OCI-LY7 (cell line): Measurements from ENCODE around the gene ACTBL2. TPM values are rescaled to one million over a fixed set of nuclear protein-coding genes. Genes with fewer than 3 reads are reported as not detected.

Experiments used
- BruUV-seq: library from RNA; stranded (reverse); fragments of 400-500 nt; replicated peaks from 2 replicates; lab custom pipeline; 2021; lab: Mats Ljungman, UMichigan
- CTCF ChIA-PET: fragments of 300-600 bp; sonication (Branson Sonifier 250); formaldehyde crosslinking; loops from one replicate; lab custom pipeline; 2022; ENCODE audit warnings: antibody characterized with exemption; ENCODE audit not compliant: unreplicated experiment; lab: Charles Lee
- POLR2A ChIA-PET: fragments of 300-600 bp; sonication (Branson Sonifier 250); formaldehyde crosslinking; loops from one replicate; lab custom pipeline; 2022; ENCODE audit warnings: antibody characterized with exemption; lab: Charles Lee
- DNase-seq: peaks from one replicate; pipeline ENCODE4 v3.0.0-alpha.2; 2015; ENCODE audit warnings: low spot score
- H2AFZ ChIP-seq: fragments of 200-600 bp; sonication (generic), shearing (Covaris generic); 2 replicates; pipeline ENCODE4 v1.6.1; 2014; ENCODE audit warnings: mild to moderate bottlenecking, antibody characterized with exemption, low read length, moderate library complexity
- H3K27ac ChIP-seq: fragments of 200-600 bp; sonication (generic); 2 replicates; pipeline ENCODE4 v1.5.1; 2014; ENCODE audit warnings: mixed run types, low read depth, mild to moderate bottlenecking, moderate library complexity, low read length, inconsistent platforms; ENCODE audit not compliant: poor library complexity, severe bottlenecking
- H3K36me3 ChIP-seq: fragments of 200-600 bp; sonication (generic); 2 replicates; pipeline ENCODE4 v1.6.1; 2014; ENCODE audit warnings: mild to moderate bottlenecking, antibody characterized with exemption, low read length, moderate library complexity, mixed read lengths; ENCODE audit not compliant: insufficient read depth
- H3K4me1 ChIP-seq: fragments of 200-600 bp; sonication (generic); 2 replicates; pipeline ENCODE4 v1.5.1; 2014; ENCODE audit warnings: mild to moderate bottlenecking, low read length; ENCODE audit not compliant: insufficient read depth, poor library complexity, severe bottlenecking
- H3K4me2 ChIP-seq: fragments of 200-600 bp; sonication (generic); 2 replicates; pipeline ENCODE4 v1.6.1; 2014; ENCODE audit warnings: mild to moderate bottlenecking, low read length
- H3K4me3 ChIP-seq: fragments of 200-600 bp; sonication (generic); 2 replicates; pipeline ENCODE4 v1.5.1; 2014; ENCODE audit warnings: mild to moderate bottlenecking, low read depth, low read length; ENCODE audit not compliant: poor library complexity, severe bottlenecking
- H3K79me2 ChIP-seq: fragments of 200-600 bp; sonication (generic); 2 replicates; pipeline ENCODE4 v1.6.1; 2016; ENCODE audit warnings: low read depth, mild to moderate bottlenecking, low read length, moderate library complexity, mixed read lengths; ENCODE audit not compliant: insufficient read depth
- H3K9me2 ChIP-seq: fragments of 200-600 bp; sonication (generic); 2 replicates; pipeline ENCODE4 v1.6.1; 2016; ENCODE audit warnings: mild to moderate bottlenecking, low read length, mixed read lengths; ENCODE audit not compliant: insufficient read depth
- H3K9me3 ChIP-seq: fragments of 200-600 bp; sonication (generic); 2 replicates; pipeline ENCODE4 v1.6.1; 2014; ENCODE audit warnings: mild to moderate bottlenecking, mixed run types, low read length, mixed read lengths
- H4K20me1 ChIP-seq: fragments of 200-600 bp; sonication (generic); 2 replicates; pipeline ENCODE4 v1.6.1; 2014; ENCODE audit warnings: mild to moderate bottlenecking, antibody characterized with exemption, low read length, moderate library complexity, mixed read lengths; ENCODE audit not compliant: insufficient read depth
- CTCF ChIP-seq: fragments of 200-600 bp; sonication (generic); conservative IDR thresholded peaks from 2 replicates; pipeline ENCODE4 v1.5.1; 2014; ENCODE audit warnings: mild to moderate bottlenecking, antibody characterized with exemption, low read length, moderate library complexity, mixed read lengths
- EZH2phosphoT487 ChIP-seq: fragments of 200-600 bp; sonication (generic); IDR thresholded peaks from 2 replicates; pipeline ENCODE4 v1.6.1; 2018; ENCODE audit warnings: low read depth, borderline replicate concordance, mild to moderate bottlenecking, mixed run types, antibody characterized with exemption, low read length, moderate library complexity, mixed read lengths
- intact Hi-C: fragments of 100-400 bp; cut with micrococcal nuclease; formaldehyde crosslinking; loops from one replicate; pipeline ENCODE4 v1.10.0; 2022; ENCODE audit not compliant: unreplicated experiment
- total RNA-seq, 2 experiments: library from RNA; depleted of rRNA in 1 of 2; stranded (reverse); fragments of >200 nt in 1 of 2; shearing (Covaris generic) in 1 of 2; gene quantifications; 2 replicates each; pipeline ENCODE4 v1.2.3, GENCODE V29; 2014 to 2022

ACTBL2 gene
- total RNA-seq, 2 experiments from 2014 or later = not detected

- Histone ChIP-seq H3K4me1 (no peaks in the 10 kb centered on the region), H4K20me1 (no peaks in the 10 kb centered on the region), H3K4me3 (no peak overlapping the region), H2AFZ (no peak overlapping the region), H3K79me2 (no peaks in the 10 kb centered on the region), H3K9me2 (no peaks in the 10 kb centered on the region), H3K4me2 (no peak overlapping the region), H3K27ac (no peak overlapping the region), H3K9me3 (no peaks in the 10 kb centered on the region), H3K36me3 (no peaks in the 10 kb centered on the region)
- BruUV-seq = no TSS peak
- CTCF ChIA-PET = no interaction called here
- POLR2A ChIA-PET = no interaction called here
- intact Hi-C loops = loop anchor here (10.0 kb wide), 1 partner anchor 970 kb away; the partner anchor contains the start of gene PLK2
- no peak for TF ChIP-seq EZH2phosphoT487
- TF ChIP-seq CTCF = no peak
- DNase-seq = no peak
Measured at GRCh38 chr5:57494104-57495098, 11.8 kb upstream of the ACTBL2 start.

- no peaks in the 10 kb centered on the region for H4K20me1 ChIP-seq
- no peak overlapping the region for H2AFZ ChIP-seq
- no peaks in the 10 kb centered on the region for H3K4me1 ChIP-seq
- H3K9me2 ChIP-seq = no peaks in the 10 kb centered on the region
- no TSS peak for BruUV-seq
- no peak for TF ChIP-seq CTCF
- TF ChIP-seq EZH2phosphoT487 = no peak
- no peaks in the 10 kb centered on the region for H3K9me3 ChIP-seq
- no peak overlapping the region for H3K4me2 ChIP-seq
- H3K4me3 ChIP-seq = no peak overlapping the region
- H3K36me3 ChIP-seq = no peaks in the 10 kb centered on the region
- POLR2A ChIA-PET = no interaction called here
- no peak for DNase-seq
- intact Hi-C loops = loop anchor here (10.0 kb wide), 1 partner anchor 972 kb away; the partner anchor contains the start of gene PLK2
- CTCF ChIA-PET = no interaction called here
- H3K27ac ChIP-seq = no peak overlapping the region
- no peaks in the 10 kb centered on the region for H3K79me2 ChIP-seq
Measured at GRCh38 chr5:57493034-57493433, 10.4 kb upstream of the ACTBL2 start.

GRCh38 chr5:57492632-57493031, 10.0 kb upstream of the ACTBL2 start:
- Histone ChIP-seq H3K36me3 (no peaks in the 10 kb centered on the region), H3K4me1 (no peaks in the 10 kb centered on the region), H3K79me2 (no peaks in the 10 kb centered on the region), H3K27ac (no peak overlapping the region), H3K9me3 (no peaks in the 10 kb centered on the region), H3K4me3 (no peak overlapping the region), H4K20me1 (no peaks in the 10 kb centered on the region), H3K9me2 (no peaks in the 10 kb centered on the region), H3K4me2 (no peak overlapping the region), H2AFZ (no peak overlapping the region)
- no peak for DNase-seq
- CTCF ChIA-PET = no interaction called here
- no peak for TF ChIP-seq CTCF
- no peak for TF ChIP-seq EZH2phosphoT487
- intact Hi-C loops = loop anchor here (10.0 kb wide), 1 partner anchor 972 kb away; the partner anchor contains the start of gene PLK2
- POLR2A ChIA-PET = no interaction called here
- no TSS peak for BruUV-seq
